Uterus (tissue), 2 donors: ENCODE results near the gene CFHR2.

Experiments
- POLR2A ChIP-seq, 2 donors: fragments of 450-650 bp; IDR thresholded peaks; one replicate each; pipeline ENCODE4 v1.6.1; 2016; ENCODE audit warnings: antibody characterized with exemption in 2 of 2, mild to moderate bottlenecking in 1 of 2, moderate library complexity in 1 of 2
- TF ChIP-seq, protein P1 (sequence below), 4 experiments: fragments of 200-600 bp in 2 of 4; fragments of 450-650 bp in 2 of 4; sonication (generic) in 2 of 4; IDR thresholded peaks; one replicate each; pipeline ENCODE4 v1.5.1; 2016 to 2019; ENCODE audit warnings: antibody characterized with exemption in 4 of 4, mild to moderate bottlenecking in 2 of 4, moderate library complexity in 1 of 4

- TF ChIP-seq, protein P1, sequence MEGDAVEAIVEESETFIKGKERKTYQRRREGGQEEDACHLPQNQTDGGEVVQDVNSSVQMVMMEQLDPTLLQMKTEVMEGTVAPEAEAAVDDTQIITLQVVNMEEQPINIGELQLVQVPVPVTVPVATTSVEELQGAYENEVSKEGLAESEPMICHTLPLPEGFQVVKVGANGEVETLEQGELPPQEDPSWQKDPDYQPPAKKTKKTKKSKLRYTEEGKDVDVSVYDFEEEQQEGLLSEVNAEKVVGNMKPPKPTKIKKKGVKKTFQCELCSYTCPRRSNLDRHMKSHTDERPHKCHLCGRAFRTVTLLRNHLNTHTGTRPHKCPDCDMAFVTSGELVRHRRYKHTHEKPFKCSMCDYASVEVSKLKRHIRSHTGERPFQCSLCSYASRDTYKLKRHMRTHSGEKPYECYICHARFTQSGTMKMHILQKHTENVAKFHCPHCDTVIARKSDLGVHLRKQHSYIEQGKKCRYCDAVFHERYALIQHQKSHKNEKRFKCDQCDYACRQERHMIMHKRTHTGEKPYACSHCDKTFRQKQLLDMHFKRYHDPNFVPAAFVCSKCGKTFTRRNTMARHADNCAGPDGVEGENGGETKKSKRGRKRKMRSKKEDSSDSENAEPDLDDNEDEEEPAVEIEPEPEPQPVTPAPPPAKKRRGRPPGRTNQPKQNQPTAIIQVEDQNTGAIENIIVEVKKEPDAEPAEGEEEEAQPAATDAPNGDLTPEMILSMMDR (IDR thresholded peaks at IDR 0.05): no peak
- TF ChIP-seq POLR2A (IDR thresholded peaks at IDR 0.05): no peak
Observed at GRCh38 chr1:196896355-196896754, 47.2 kb upstream of the CFHR2 start.
